Stimulated activated CD8-positive, alpha-beta memory T cell treated with anti-CD3 and anti-CD28 coated beads, Interleukin-2, amount 100 ng/mL, for 1 hour (primary cell): ENCODE results near the gene CDK5RAP2.

Source experiments
- DNase-seq, 2 donors: peaks; one replicate each; pipeline ENCODE4 v3.0.0-alpha.2; 2020; ENCODE audit warnings: low read depth in 2 of 2

The CDK5RAP2 gene

DNA sequence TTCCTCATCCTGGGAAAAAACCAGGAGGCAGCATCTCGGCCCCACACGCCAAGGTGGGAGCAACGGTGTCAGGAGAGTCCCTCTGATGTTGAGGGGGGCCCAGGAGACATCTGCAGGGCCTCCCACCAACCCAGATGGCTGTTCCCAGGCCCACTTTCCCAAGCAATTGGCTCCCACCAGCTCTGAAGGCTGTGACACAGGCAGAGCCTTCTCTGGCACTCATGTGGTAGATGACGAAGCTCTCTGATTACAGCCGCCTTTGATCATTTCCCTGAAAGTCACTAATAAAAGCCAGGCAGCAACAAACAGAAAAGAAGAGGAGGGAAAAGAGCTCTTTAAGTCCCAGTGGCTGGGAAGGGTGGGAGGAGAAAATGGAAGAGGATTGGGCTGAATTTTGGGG lies 226.5 kb downstream of the CDK5RAP2 start:
- DNase-seq, result no peak

DNA sequence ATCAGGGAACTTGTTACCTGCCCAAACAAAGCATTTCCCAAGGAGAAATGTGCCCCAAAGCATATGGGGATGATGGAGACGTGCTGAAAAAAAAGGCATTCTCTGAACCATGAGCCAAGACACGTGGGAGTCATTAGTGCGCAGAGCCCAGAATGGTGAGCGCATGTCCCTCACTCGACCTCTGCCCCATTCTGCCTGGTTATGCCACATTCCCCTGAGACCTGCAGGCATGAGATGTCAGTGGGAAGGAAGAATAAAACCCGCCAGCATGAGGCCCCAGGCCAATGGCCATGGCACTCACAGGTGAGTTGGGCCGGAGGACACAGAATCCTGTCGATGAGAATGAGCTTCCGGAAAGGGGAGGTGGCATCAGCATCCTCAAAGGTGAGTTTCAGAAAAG lies 228.9 kb downstream of the CDK5RAP2 start:
- DNase-seq, result no peak

DNA sequence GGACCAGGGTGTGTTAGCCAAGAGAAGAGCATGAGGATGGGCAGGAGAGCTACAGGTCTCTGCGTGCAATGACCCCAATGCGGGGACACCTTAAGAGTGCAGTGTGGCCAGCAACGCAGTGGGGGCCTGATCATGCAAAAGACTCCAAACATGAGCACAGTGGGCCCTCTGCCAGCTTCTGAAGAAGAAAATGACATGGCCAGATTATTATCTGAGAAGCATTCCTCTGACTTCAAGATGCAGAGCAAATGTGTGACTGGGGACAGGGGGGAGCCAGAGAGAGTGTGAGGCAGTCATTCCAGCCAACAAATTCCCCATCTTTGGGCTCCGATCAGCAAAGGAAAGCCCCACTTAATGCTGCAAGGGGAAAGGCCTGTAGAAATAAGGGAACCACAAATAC lies 229.4 kb downstream of the CDK5RAP2 start:
- no peak for DNase-seq

DNA sequence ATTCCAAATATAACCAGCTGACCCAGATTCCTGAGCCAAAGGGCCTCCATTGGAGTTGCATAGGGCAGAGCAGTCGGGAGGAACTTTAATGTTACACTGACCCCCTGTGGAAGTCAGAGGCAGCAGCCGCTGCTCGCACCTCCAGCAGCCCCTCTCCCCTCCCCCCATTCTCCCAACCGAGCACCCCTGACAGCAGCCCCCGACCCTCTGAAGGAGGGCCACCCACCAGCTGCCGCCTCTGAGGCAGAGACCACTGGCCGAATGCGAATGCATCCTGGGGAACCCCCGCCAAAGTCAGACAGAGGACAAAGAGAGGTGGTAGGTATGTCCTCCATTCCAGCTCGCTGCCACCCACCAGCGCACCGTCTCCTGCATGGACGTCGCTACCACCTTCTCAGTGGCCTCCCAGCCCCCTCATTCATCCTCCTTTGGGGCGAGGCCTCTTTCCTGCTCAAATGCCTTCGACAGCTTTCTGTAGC lies 231.0 kb downstream of the CDK5RAP2 start:
- DNase-seq, result no peak

DNA sequence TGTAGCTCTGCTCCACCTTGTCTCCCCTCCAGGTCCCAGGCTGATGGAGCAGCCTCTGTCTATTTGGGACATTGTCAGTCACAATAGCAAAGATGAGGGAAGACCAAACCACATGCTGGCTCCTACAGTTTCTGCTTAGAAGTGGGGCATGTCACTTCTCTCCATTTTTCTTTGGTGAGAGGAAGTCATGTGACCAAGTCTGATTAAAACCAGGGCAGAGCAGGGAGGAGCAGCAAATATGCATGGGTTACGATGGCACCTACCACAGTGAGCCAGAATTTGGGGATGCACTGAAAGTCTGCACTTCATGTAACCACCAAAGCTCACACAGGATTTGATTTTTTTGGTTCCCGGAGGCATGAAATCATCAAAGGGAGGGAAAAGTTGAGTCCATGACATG lies 234.6 kb downstream of the CDK5RAP2 start:
- no peak for DNase-seq

DNA sequence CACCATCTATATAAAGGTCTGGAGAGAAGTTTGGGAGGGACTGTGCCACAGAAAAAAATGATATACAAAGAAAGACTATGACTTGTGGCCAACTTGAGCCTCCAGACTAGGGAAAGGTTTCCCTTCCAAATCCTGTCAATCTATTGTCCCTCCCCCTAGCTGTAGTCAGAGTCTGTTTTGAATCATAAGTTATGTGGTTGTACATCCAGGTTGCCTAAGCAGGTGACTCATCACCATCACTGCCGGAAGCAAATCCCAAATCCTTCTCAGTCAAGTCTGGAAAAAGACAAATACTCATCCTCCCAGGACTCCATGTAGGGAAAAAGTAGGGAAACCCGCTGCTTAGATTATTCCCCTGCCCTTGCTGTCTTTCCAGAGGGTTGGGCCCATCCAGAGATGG lies 235.7 kb downstream of the CDK5RAP2 start:
- DNase-seq, result no peak

DNA sequence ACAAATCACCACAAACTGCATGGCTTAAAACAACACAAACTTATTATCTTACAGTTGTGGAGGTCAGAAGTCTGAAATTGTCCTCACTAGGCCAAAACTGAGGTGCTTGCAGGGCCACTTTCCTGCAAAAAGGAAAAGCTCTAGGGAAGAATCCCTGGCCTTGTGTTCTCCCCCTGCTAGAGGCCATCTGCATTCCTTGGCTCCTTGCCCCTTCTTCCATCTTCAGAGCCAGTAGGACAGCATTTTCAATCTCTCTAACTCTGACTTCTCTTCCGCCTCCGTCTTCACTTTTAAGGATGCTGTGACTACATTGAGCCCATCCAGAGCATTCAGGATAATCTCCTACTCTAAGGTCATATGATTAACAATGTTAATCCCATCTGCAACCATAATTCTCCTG lies 236.6 kb downstream of the CDK5RAP2 start:
- DNase-seq, result no peak
